Colonic mucosa (tissue), 4 donors: ENCODE results near the gene WWC1. TPM values are rescaled to one million over a fixed set of nuclear protein-coding genes. Genes with fewer than 3 reads are reported as not detected.

Experiments
- DNase-seq: peaks from one replicate; pipeline ENCODE4 v3.0.0-alpha.2; 2020
- H3K27ac ChIP-seq: fragments of 200-600 bp; one replicate; pipeline ENCODE4 v1.8.0; 2021
- H3K27me3 ChIP-seq: fragments of 200-600 bp; one replicate; pipeline ENCODE4 v1.8.0; 2021
- H3K36me3 ChIP-seq: fragments of 200-600 bp; one replicate; pipeline ENCODE4 v1.8.0; 2021
- H3K4me1 ChIP-seq: fragments of 200-600 bp; one replicate; pipeline ENCODE4 v1.8.0; 2021; ENCODE audit warnings: mild to moderate bottlenecking
- H3K4me3 ChIP-seq: fragments of 200-600 bp; one replicate; pipeline ENCODE4 v1.8.0; 2021
- H3K9ac ChIP-seq, 2 donors: one replicate each; pipeline ENCODE4 v1.7.0; 2013; ENCODE audit warnings: control low read depth in 2 of 2, low read depth in 2 of 2, low read length in 2 of 2
- H3K9me3 ChIP-seq: fragments of 200-600 bp; one replicate; pipeline ENCODE4 v1.8.0; 2021
- intact Hi-C: fragments of 100-400 bp; cut with DNase I; formaldehyde crosslinking; loops from one replicate; pipeline ENCODE4 v1.14.1; 2022
- total RNA-seq, 2 donors: library from RNA; stranded (reverse); fragmentation: NEBNext Ultra II Directional in 1 of 2; extraction: Animal tissue kit (Norgen Biotek cat#: 25700) in 1 of 2; gene quantifications; one replicate each; pipeline ENCODE4 v1.2.1, GENCODE V29; 2021
- TF ChIP-seq, protein P1 (sequence below): fragments of 200-600 bp; IDR thresholded peaks from one replicate; pipeline ENCODE4 v1.8.0; 2022; ENCODE audit warnings: antibody characterized with exemption, mild to moderate bottlenecking
- donor health status: healthy.
- donor health status: DM: no; HTN: no; CAD: no.
- donor health status: DM: no; HTN: no; CAD: no.

WWC1 gene
- total RNA-seq, 2 donors from 2014 or later = 15.3 to 33.3 TPM

DNA sequence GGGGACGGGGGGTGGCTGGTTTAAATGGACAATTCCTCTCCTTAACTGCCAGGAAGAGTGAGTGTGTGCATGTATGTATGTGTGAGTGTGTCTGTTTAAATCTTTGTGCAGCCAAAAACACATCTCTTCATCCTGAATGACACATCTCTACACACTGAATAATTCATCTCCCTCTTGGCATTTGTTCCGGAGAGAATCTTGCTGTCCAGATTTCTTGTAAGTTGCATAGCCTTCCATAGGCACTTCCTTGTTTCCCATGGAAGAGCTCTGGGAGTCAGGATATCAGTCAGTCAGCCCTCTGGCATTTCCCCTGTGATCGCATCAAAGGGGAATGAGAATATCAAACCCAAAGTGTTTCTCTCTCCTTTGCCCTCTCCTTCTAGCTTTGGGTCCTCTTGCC, 74.7 kb downstream of the WWC1 start:
- Histone ChIP-seq H3K27ac (no peak overlapping the region), H3K9me3 (no peaks in the 10 kb centered on the region), H3K4me1 (no peaks in the 10 kb centered on the region), H3K27me3 (no peaks in the 10 kb centered on the region), H3K36me3 (no peaks in the 10 kb centered on the region), H3K4me3 (no peak overlapping the region), H3K9ac (no peak overlapping the region)
- DNase-seq = no peak
- intact Hi-C loops = no loop called here
- TF ChIP-seq, protein P1, sequence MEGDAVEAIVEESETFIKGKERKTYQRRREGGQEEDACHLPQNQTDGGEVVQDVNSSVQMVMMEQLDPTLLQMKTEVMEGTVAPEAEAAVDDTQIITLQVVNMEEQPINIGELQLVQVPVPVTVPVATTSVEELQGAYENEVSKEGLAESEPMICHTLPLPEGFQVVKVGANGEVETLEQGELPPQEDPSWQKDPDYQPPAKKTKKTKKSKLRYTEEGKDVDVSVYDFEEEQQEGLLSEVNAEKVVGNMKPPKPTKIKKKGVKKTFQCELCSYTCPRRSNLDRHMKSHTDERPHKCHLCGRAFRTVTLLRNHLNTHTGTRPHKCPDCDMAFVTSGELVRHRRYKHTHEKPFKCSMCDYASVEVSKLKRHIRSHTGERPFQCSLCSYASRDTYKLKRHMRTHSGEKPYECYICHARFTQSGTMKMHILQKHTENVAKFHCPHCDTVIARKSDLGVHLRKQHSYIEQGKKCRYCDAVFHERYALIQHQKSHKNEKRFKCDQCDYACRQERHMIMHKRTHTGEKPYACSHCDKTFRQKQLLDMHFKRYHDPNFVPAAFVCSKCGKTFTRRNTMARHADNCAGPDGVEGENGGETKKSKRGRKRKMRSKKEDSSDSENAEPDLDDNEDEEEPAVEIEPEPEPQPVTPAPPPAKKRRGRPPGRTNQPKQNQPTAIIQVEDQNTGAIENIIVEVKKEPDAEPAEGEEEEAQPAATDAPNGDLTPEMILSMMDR = no peak

DNA sequence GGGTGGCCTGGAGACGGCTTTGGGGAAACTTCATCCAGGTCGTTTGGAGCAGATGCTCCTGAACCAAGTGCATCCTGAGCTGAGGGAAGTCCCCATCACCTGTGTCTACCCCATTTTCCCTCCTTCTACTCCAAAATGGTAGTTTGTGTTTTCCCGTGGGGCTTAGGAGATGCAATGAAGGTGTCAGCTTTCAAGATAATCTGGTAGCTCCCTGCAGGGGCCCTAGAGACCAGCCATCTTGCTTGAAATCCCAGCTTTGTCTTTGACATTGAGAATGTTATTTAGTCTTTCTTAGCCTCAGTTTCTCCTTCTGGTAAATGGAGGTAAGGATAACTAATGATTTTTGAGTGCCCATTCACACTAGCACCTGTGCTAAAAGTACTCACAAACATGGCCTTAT, 77.4 kb downstream of the WWC1 start:
- H3K27me3 ChIP-seq = no peaks in the 10 kb centered on the region
- H3K4me1 ChIP-seq = no peaks in the 10 kb centered on the region
- H3K9me3 ChIP-seq = no peaks in the 10 kb centered on the region
- no peak for DNase-seq
- H3K36me3 ChIP-seq = no peaks in the 10 kb centered on the region
- TF ChIP-seq, protein P1 = no peak
- no peak overlapping the region for H3K4me3 ChIP-seq
- intact Hi-C loops = no loop called here
- no peak overlapping the region for H3K27ac ChIP-seq
- no peak overlapping the region for H3K9ac ChIP-seq

DNA sequence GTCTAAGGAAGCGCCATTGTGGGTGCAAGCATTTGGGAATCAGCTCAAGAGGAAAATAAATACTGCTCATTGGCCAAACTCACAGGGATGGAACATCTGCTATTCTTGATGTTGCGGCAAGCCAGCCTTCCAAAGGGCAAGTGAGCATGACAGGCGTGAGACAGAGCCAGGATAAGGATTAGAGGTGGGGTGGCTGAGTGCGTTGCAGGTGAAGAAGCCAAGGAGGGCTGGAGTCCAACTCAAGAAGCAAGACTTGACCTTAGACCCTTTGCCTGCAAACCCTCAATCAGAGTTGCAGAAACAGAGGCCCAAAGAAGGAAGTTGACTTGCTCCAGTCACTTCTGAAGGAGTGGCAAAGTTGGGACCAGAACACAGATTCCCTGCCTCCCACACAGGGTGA, 79.4 kb downstream of the WWC1 start:
- intact Hi-C loops = no loop called here
- DNase-seq = no peak

DNA sequence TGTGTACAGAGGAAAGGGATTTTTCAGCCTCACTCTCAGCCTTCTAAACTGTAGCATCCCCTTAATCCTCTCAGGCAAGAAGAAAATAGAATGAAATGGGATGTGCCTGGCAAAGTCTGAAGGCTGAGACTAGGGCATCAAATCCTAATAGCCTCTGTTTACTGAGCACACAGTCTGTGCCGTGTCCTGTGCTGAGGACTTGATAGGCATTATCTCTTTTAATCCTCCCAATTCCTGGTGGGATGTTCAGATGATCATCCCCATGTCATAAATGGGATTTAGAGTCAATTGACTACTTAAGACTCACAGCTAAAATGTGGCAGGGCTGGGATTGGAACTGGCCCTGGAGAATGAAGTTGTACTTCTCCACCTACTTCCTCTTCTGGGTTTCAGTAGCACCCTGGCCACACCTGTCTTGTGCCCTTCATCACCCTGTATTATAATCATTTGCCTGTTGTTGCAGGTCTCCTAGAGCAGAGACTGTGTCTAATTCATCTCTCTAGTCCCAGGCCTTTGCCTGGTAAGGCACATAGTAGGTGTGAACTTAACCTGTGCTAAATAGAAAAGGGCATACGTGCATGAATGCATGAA, 81.0 kb downstream of the WWC1 start:
- intact Hi-C loops = no loop called here
- TF ChIP-seq, protein P1 = no peak
- Histone ChIP-seq H3K36me3 (no peaks in the 10 kb centered on the region), H3K27ac (no peak overlapping the region), H3K4me1 (no peaks in the 10 kb centered on the region), H3K4me3 (no peak overlapping the region), H3K27me3 (no peaks in the 10 kb centered on the region), H3K9me3 (no peaks in the 10 kb centered on the region), H3K9ac (no peak overlapping the region)
- DNase-seq = no peak

More for the DNA sequence above, 79.4 kb downstream of the WWC1 start:
- H3K4me3 ChIP-seq = no peak overlapping the region
- no peak overlapping the region for H3K27ac ChIP-seq
- H3K9ac ChIP-seq = no peak overlapping the region
- TF ChIP-seq, protein P1 = no peak
- no peaks in the 10 kb centered on the region for H3K27me3 ChIP-seq
- H3K4me1 ChIP-seq = no peaks in the 10 kb centered on the region
- H3K9me3 ChIP-seq = no peaks in the 10 kb centered on the region
- no peaks in the 10 kb centered on the region for H3K36me3 ChIP-seq

DNA sequence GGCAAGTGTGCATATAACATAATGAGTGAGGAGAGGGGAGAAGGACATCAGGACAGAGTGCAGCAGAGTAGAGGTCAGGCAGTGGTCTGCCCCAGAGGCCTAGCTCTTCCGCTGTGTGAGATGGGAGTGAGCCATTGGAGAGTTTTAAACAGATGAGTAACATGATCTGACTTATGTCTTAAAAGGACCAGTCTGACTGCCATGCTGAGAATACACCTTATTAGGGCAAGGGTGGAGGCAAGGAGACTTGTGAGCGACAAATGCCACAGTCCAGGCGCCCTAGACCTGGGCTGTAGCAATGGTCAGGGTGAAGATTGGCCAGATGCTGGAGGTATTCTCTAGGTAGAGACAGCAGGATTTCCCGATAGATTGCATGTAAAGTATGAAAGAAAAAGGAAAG, 83.1 kb downstream of the WWC1 start:
- Histone ChIP-seq H3K9me3 (no peaks in the 10 kb centered on the region), H3K36me3 (no peaks in the 10 kb centered on the region), H3K4me3 (no peak overlapping the region), H3K27ac (no peak overlapping the region), H3K27me3 (no peaks in the 10 kb centered on the region), H3K4me1 (no peaks in the 10 kb centered on the region), H3K9ac (no peak overlapping the region)
- DNase-seq = no peak
- TF ChIP-seq, protein P1 = no peak
- intact Hi-C loops = no loop called here
